Suppressor macrophage treated with lipopolysaccharide for 1 hour (primary cell): ENCODE measurements around the gene IFT20.

ENCODE experiments used
- DNase-seq, 3 donors: peaks; one replicate each; pipeline ENCODE4 v3.0.0-alpha.2; 2020 to 2022

IFT20 gene, protein sequence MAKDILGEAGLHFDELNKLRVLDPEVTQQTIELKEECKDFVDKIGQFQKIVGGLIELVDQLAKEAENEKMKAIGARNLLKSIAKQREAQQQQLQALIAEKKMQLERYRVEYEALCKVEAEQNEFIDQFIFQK

DNA sequence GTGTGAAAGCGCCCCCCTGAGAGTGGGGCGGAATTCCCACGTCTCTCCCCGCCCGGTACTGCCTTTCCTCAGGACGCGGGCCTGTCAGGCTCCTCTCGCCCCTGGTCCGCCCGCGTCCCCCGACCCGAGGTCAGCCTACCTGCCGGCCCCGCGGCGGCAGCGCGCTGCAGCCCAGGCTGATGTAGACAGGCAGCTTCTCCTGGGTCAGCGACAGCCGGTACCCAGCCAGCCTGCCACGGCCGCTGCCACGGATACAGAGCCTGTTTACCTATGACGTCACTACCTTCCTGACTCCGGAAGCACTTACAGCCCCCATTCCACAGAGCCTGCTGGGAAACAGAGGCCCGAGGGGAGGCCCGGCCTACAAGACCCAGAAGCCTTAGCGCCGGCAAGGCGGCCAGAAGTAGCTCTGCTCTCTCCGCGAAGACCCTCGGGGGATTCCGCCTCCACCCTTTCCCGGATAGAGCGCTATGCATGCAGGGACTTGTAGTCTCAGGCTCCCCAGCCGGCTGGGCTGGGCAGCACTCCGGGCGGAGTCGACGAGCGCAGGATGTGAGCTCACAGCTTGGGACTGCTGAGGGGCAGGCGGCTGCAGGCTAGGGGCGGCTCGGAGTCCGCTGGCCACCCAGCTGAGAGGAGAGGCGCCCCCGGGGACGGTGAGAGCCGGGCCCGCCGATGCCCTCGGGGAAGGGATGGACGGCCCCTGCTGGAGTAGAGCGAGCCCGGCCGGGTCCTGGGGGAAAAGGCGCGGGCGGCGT is at the start of gene IFT20, which contains the start of gene TNFAIP1:
IFT20 (minus strand) TSS at position 272 of the 758 bp plus-strand sequence. CDS start 3,487 bp downstream, outside the sequence.
TNFAIP1 (plus strand) TSS at position 561 of the 758 bp plus-strand sequence. CDS start 3,761 bp downstream, outside the sequence.
- peak; percentile 99 to 100 (median 99) for DNase-seq

DNA sequence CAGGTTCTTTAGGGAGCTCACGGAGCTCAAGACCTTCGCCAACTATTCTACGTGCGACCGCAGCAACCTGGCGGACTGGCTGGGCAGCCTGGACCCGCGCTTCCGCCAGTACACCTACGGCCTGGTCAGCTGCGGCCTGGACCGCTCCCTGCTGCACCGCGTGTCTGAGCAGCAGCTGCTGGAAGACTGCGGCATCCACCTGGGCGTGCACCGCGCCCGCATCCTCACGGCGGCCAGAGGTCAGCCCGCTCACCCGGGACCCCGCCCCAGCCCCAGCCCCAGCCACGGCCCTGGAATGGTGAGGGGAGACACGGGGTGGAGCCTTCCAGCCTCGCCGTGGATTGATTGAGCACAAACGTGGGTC is 49.7 kb upstream of the IFT20 start:
- DNase-seq = no peak

DNA sequence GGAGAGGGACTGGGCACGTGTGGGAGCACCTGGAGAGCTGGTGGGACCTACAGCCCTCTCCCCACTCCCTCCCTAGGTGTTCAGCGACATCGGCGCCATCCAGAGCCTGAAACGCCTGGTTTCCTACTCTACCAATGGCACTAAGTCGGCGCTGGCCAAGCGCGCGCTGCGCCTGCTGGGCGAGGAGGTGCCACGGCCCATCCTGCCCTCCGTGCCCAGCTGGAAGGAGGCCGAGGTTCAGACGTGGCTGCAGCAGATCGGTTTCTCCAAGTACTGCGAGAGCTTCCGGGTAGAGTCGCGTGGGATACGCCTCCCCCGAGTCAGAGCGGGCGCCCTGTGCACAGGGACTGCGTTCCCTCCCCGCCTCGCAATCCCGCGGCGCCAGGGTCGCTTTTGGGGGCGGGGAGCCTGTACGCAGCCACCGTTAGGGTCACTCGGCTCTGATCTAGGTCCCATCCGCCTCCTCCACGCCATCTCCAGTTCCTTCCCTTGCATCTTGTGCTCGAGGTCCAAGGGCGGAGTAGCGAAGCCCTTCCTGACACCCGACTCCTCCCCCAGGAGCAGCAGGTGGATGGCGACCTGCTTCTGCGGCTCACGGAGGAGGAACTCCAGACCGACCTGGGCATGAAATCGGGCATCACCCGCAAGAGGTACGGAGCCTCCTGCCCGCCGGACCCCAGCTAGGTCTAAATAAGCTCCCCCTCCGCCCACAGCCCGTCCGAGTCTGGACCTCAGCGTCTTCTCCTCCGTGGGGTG is 49.2 kb upstream of the IFT20 start:
- peak; percentile 62 to 77 (median 63) for DNase-seq

DNA sequence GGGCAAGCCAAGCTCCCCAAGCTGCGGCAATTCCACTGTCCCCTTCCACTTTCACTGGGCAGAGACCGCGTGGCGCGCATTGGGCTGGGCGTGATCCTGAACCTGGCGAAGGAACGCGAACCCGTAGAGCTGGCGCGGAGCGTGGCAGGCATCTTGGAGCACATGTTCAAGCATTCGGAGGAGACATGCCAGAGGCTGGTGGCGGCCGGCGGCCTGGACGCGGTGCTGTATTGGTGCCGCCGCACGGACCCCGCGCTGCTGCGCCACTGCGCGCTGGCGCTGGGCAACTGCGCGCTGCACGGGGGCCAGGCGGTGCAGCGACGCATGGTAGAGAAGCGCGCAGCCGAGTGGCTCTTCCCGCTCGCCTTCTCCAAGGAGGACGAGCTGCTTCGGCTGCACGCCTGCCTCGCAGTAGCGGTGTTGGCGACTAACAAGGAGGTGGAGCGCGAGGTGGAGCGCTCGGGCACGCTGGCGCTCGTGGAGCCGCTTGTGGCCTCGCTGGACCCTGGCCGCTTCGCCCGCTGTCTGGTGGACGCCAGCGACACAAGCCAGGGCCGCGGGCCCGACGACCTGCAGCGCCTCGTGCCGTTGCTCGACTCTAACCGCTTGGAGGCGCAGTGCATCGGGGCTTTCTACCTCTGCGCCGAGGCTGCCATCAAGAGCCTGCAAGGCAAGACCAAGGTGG is 46.0 kb upstream of the IFT20 start:
- peak; percentile 52 to 68 (median 61) for DNase-seq

- peak; percentile 60 to 66 (median 63) for DNase-seq
Observed at GRCh38 chr17:28379814-28380801, 44.8 kb upstream of the IFT20 start.

- DNase-seq = no peak
Observed at GRCh38 chr17:28372945-28373274, 37.6 kb upstream of the IFT20 start.

DNA sequence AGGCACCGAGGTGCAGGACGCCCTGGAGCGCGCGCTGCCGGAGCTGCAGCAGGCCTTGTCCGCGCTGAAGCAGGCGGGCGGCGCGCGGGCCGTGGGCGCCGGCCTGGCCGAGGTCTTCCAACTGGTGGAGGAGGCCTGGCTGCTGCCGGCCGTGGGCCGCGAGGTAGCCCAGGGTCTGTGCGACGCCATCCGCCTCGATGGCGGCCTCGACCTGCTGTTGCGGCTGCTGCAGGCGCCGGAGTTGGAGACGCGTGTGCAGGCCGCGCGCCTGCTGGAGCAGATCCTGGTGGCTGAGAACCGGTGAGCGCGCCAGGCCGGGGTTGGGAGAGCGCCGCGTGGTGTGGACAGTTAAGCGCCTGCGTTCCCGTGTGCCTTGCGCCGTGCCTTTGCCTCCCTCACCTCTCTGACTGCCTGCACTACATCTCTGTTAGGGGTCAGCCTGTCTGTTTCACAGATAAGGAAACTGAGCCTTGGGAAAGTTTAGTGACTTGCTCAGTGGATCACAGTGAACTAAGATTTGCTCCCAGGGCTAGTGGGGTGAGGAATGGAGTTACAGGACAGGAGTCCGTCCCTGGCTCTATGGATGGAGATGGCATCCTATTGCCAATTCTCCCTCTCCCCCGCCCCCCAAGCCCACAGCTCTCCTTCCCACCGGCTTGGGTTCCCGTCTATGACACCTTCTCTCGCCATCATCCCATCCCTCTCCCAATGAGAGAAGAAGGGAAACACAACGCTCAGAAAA is 37.1 kb upstream of the IFT20 start:
- DNase-seq = no peak

DNA sequence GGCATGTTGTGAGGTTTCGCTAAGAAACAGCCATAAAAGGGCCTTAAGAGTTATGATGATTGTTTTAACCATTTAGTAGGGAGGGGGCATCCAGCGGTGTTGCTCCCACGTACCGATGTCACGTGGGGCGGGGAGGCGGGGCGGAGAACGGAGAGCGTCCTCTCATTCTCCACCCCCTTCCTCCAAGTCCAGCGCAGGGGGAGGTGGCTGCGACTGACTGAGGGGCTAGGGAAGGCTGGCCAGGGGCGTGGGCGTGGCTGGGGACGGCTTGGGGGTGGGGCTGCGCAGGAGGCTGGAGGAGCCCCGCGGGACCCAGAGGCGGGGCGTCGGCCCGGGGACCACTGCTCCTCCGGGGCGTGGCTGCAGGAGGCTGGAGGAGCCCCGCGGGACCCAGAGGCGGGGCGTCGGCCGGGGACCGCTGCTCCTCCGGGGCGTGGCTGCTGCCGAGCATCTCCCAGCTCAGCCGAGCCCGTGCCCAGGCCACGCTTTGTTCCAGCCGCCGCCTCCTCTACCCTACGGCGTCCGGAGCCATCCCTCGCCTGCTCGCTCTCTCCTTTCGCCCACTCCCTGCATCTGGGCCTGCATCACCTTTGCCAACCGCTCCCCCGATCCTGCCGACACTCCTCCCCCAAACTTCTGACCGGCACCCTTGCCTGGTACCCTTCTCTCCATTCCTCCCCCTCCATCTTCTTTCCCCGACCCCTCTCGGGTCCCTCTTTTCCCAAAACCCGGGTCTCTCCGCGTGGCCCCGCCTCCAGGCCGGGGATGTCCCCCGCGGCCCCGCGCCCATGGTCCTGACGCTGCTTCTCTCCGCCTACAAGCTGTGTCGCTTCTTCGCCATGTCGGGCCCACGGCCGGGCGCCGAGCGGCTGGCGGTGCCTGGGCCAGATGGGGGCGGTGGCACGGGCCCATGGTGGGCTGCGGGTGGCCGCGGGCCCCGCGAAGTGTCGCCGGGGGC is 36.3 kb upstream of the IFT20 start, which contains the start of gene SARM1:
SARM1 (plus strand) TSS at position 450 of the 958 bp plus-strand sequence; CDS start at position 789, 339 bp downstream.
- peak in 2 of 3 donors; percentile 40 to 60 for DNase-seq

GRCh38 chr17:28370744-28371103 is 35.5 kb upstream of the IFT20 start:
- no peak for DNase-seq

DNA sequence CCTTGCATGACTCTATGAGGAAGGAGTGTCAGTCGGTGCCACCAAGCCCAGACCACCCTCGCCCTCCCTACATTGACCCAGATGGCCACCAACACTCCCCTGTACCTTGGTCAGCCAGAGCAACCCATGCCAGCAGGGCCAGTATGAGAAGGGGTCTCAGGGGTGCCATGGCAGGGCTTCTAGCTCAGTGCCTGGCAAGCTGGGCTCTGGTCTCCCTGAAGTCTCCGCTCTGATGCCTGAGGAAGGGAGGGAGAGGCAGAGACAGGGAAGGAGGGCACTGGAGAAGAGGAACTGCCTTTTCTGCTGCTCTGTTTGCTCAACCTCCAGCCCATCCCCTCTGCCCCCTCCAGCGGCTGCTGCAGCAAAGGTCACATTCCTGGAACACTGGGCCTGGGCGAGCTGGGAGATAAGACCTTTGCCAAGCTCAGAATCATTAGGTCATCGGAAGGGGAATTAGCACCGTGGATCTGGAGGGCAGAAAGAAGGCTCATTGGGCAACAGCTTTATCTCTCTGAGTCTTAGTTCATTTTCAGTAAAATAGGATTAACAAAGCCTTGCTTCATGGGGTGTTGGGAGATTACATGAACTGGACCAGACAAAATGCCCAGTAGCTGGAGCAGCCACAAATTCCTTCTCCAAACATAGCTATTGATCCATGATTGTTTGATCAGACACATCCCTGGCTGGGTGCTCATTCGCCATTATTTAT is 34.9 kb upstream of the IFT20 start, which contains the start of gene VTN:
VTN (minus strand) TSS at position 273 of the 709 bp plus-strand sequence; CDS start at position 169, 104 bp downstream.
- peak; percentile 47 to 54 (median 52) for DNase-seq

GRCh38 chr17:28369684-28370034 is 34.4 kb upstream of the IFT20 start:
- DNase-seq = no peak

DNA sequence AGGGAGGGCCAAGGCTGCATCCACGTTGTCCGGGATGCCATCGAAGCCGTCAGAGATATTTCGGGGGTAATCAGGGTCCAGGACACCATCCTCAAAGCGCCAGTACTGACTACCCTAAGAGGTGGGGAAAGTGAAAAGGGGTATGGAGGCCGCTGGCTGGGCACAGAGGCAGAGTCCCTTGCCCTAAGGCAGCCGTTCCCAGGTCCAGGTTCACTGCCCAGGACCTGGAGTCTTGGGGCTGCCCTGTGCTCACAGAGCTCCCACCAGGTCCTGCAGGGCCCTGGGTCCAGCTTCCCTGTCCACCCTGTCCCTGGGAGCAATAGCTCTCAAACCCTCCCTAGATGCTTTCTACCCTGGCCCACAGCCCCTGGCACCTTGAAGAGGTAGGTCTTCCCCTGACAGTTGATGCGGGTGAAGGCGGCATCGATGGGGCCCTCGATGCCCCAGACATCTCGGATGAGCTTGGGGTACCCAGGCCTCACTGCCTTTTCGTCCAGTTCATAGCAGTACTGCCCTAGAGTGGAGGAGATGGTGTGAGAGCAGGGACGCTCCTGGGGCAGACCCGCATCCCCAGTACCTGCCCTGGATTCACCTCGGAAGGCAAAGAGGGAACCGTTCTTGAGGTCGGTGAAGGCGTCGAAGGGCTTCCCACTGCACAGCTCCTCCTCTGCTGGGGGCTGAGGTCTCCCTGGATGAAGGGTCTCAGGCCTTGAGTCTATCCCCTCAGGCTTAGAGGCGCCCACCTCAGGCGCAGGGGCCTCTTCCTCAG is 33.8 kb upstream of the IFT20 start:
- no peak for DNase-seq

GRCh38 chr17:28368306-28368831 is 33.1 kb upstream of the IFT20 start:
- DNase-seq = no peak

- no peak for DNase-seq
Observed at GRCh38 chr17:28367641-28368305, 32.5 kb upstream of the IFT20 start.

DNA sequence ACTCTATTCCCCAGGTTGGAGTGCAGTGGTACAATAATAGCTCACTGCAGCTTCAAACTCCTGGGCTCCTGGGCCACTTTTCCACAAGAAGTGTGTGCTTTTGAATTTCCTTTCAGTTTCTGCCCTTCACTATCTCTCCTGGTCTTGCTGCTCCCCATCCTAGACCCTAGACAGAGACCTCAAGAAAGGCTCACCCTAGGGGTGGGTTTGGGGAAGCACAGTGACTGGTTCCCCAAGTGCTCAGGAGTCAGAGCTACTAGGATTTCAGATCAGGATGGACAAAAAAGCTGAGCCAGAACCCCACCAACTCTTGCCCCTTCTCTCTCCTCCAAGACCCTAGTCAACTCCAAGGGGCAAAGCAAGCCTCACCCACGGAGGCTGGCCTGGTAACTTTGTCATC is 31.3 kb upstream of the IFT20 start:
- DNase-seq = no peak

DNA sequence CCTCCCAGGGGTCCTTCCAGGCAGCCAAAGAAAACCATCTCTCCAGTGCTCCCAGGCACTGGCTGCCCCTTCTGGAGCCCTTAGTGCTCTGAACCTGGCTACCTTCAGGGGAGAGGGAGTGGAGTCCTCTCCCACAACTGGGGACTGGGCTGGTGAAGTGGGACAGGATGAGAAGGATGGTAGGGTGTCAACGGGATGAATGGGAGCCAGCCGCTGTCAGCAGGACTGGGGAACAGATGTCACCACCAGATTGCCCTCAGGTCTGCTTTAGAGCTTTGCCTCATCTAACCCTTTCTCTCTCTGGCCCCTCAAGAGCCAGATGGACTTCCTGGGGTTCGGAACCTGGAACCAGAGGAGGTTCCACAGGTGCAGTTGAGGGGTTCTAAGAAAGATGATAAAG is 30.2 kb upstream of the IFT20 start:
- no peak for DNase-seq

GRCh38 chr17:28364665-28365363 is 29.5 kb upstream of the IFT20 start, which contains the start of gene SEBOX:
Gene SEBOX (minus strand): TSS chr17:28365199. CDS start chr17:28365151, 48 bp downstream.
- no peak for DNase-seq
